DND-41 (cell line): ENCODE measurements around the gene WDR86.

ENCODE experiments used
- ATAC-seq: fragments of 200-7000 bp; cut with Tn5 transposase; 3 replicates; pipeline ENCODE4 v1.9.1; 2021; ENCODE audit warnings: low read depth; ENCODE audit not compliant: insufficient read depth
- DNase-seq: peaks from one replicate; pipeline ENCODE4 v3.0.0-alpha.2; 2020
- H2AFZ ChIP-seq: 2 replicates; pipeline ENCODE4 v1.6.0; 2012; ENCODE audit warnings: low read depth, low read length
- H3K27ac ChIP-seq: 2 replicates; pipeline ENCODE4 v1.5.1; 2012; ENCODE audit warnings: low read length, inconsistent platforms
- H3K27me3 ChIP-seq: fragments of 200-600 bp; sonication (generic); 2 replicates; pipeline ENCODE4 v1.6.0; 2012; ENCODE audit warnings: low read length, mild to moderate bottlenecking, inconsistent platforms; ENCODE audit not compliant: insufficient read depth, poor library complexity
- H3K36me3 ChIP-seq: 2 replicates; pipeline ENCODE4 v1.5.1; 2012; ENCODE audit warnings: low read length, inconsistent platforms; ENCODE audit not compliant: insufficient read depth
- H3K4me1 ChIP-seq: 2 replicates; pipeline ENCODE4 v1.5.1; 2012; ENCODE audit warnings: mild to moderate bottlenecking, low read length; ENCODE audit not compliant: insufficient read depth
- H3K4me2 ChIP-seq: 2 replicates; pipeline ENCODE4 v1.6.0; 2012; ENCODE audit warnings: mild to moderate bottlenecking, moderate library complexity, low read length, inconsistent platforms; ENCODE audit not compliant: insufficient read depth
- H3K4me3 ChIP-seq, 2 experiments: fragments of 200-600 bp in 1 of 2; shearing (Covaris generic) in 1 of 2; 2 replicates each; pipeline ENCODE4 v1.5.1; 2012 to 2016; ENCODE audit warnings: inconsistent platforms in 2 of 2, low read length in 2 of 2, mild to moderate bottlenecking in 2 of 2, low read depth in 1 of 2, moderate library complexity in 1 of 2
- H3K79me2 ChIP-seq: 2 replicates; pipeline ENCODE4 v1.6.0; 2012; ENCODE audit warnings: low read length, inconsistent platforms; ENCODE audit not compliant: insufficient read depth
- H3K9ac ChIP-seq: 2 replicates; pipeline ENCODE4 v1.6.0; 2012; ENCODE audit warnings: low read depth, mild to moderate bottlenecking, inconsistent platforms, low read length, moderate library complexity
- H3K9me3 ChIP-seq: 2 replicates; pipeline ENCODE4 v1.5.1; 2012; ENCODE audit warnings: low read length, moderate library complexity, mild to moderate bottlenecking, inconsistent platforms; ENCODE audit not compliant: insufficient read depth, severe bottlenecking
- H4K20me1 ChIP-seq: 2 replicates; pipeline ENCODE4 v1.6.0; 2012; ENCODE audit warnings: low read length; ENCODE audit not compliant: insufficient read depth
- EZH2 ChIP-seq: IDR thresholded peaks from 3 replicates; pipeline ENCODE4 v1.6.1; 2012; ENCODE audit warnings: borderline replicate concordance, low read depth, mild to moderate bottlenecking, moderate library complexity, low read length, inconsistent platforms; ENCODE audit not compliant: severe bottlenecking
- TF ChIP-seq, protein P1 (sequence below): IDR thresholded peaks from 2 replicates; pipeline ENCODE4 v1.5.1; 2012; ENCODE audit warnings: borderline replicate concordance, low read length, moderate library complexity, mild to moderate bottlenecking; ENCODE audit not compliant: poor library complexity, severe bottlenecking; ENCODE audit errors: extremely low read depth

WDR86 gene

DNA sequence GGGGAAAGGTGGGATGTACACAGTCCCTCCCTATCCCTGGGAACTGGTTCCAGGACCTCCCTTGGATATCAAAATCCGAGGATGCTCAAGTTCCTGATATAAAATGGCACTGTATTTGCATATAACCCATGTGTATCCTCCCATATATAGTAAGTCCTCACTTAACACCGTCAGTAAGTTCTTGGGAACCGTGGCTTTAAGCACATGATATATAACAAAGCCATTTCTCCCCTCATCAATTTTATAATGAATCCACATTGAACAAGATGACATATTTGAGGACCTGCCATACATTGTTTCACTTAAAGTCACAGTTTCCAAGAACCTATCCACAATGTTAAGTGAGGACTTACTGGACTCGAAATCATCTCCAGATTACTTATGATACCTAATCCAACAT lies 24.7 kb upstream of the WDR86 start:
- Histone ChIP-seq H3K9me3 (no peaks in the 10 kb centered on the region), H3K4me2 (no peak overlapping the region), H3K4me1 (peaks cover 45% of the 10 kb centered on the region), H3K27me3 (no peaks in the 10 kb centered on the region), H4K20me1 (no peaks in the 10 kb centered on the region), H3K4me3 (no peak overlapping the region), H2AFZ (no peak overlapping the region), H3K9ac (no peak overlapping the region), H3K79me2 (no peaks in the 10 kb centered on the region), H3K27ac (no peak overlapping the region), H3K36me3 (no peaks in the 10 kb centered on the region)
- DNase-seq (no peak), ATAC-seq (no peak)
- TF ChIP-seq EZH2, result no peak
- TF ChIP-seq, protein P1, sequence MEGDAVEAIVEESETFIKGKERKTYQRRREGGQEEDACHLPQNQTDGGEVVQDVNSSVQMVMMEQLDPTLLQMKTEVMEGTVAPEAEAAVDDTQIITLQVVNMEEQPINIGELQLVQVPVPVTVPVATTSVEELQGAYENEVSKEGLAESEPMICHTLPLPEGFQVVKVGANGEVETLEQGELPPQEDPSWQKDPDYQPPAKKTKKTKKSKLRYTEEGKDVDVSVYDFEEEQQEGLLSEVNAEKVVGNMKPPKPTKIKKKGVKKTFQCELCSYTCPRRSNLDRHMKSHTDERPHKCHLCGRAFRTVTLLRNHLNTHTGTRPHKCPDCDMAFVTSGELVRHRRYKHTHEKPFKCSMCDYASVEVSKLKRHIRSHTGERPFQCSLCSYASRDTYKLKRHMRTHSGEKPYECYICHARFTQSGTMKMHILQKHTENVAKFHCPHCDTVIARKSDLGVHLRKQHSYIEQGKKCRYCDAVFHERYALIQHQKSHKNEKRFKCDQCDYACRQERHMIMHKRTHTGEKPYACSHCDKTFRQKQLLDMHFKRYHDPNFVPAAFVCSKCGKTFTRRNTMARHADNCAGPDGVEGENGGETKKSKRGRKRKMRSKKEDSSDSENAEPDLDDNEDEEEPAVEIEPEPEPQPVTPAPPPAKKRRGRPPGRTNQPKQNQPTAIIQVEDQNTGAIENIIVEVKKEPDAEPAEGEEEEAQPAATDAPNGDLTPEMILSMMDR, result no peak

- Histone ChIP-seq H3K27ac (peak overlapping the region; percentile 64), H3K4me2 (no peak overlapping the region), H3K9me3 (no peaks in the 10 kb centered on the region), H4K20me1 (no peaks in the 10 kb centered on the region), H2AFZ (no peak overlapping the region), H3K27me3 (no peaks in the 10 kb centered on the region), H3K4me3 (no peak overlapping the region), H3K9ac (no peak overlapping the region), H3K79me2 (no peaks in the 10 kb centered on the region), H3K36me3 (no peaks in the 10 kb centered on the region), H3K4me1 (peaks cover 45% of the 10 kb centered on the region)
- DNase-seq (no peak), ATAC-seq (no peak)
- no peak for TF ChIP-seq EZH2
- TF ChIP-seq, protein P1, result no peak
These were observed 24.0 kb upstream of the WDR86 start for GRCh38 chr7:151433721-151434400.

- no peaks in the 10 kb centered on the region for H3K79me2 ChIP-seq
- H3K9ac ChIP-seq, result no peak overlapping the region
- DNase-seq (peak; percentile 67), ATAC-seq (peak; percentile 42)
- no peak for TF ChIP-seq EZH2
- TF ChIP-seq, protein P1, result peak; percentile 60
- H3K4me1 ChIP-seq, result peaks cover 55% of the 10 kb centered on the region
- no peaks in the 10 kb centered on the region for H3K36me3 ChIP-seq
- no peaks in the 10 kb centered on the region for H4K20me1 ChIP-seq
- H3K9me3 ChIP-seq, result no peaks in the 10 kb centered on the region
- no peak overlapping the region for H3K4me3 ChIP-seq
- H2AFZ ChIP-seq, result no peak overlapping the region; the same call in 1 of the 2 replicates
- H3K4me2 ChIP-seq, result no peak overlapping the region
- H3K27ac ChIP-seq, result peak overlapping the region; percentile 64
- no peaks in the 10 kb centered on the region for H3K27me3 ChIP-seq
These were observed 23.1 kb upstream of the WDR86 start for GRCh38 chr7:151432658-151433521.
